ENCODE data around the gene GSTO2. TPM values are rescaled to one million over a fixed set of nuclear protein-coding genes. Genes with fewer than 3 reads are reported as not detected.

The GSTO2 gene
- total and polyA plus RNA-seq, 2 experiments from 2014 or later: 0.37 to 2.5 TPM

DNA sequence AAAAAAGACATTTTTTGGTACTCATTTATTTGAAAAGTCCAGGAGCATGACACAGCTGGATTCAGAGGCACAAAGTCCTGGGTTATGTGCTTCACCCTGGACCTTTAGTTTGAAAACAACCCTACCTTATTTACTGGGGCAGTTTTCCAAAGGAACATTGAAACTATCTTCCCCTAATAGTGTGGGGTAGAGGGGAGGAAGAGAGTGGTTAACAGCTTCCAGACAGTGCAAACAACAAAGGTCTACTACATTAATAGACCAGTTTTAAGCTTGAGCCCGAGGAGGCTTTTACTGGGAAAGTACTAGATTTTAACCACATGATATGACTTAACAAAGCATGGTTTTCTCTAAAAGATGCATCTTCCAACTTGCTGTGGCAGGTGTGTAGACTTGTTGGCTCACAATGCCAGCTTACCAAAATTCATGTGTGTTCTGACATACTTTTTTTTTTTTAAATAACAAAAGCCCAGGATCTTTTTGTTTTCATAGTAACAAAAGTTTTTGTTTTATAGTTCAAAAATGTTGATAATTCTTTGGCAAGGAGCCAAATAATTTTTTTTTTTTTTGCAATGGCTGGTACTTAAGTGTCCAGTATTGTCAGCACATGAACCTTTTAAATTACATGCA, 12.5 kb upstream of the GSTO2 start:
- Histone ChIP-seq H3K9me3 (ENCODE audit: low read depth) (no peaks in the 10 kb centered on the region), H3K9me2 (replicated peaks; ENCODE audit: insufficient read depth) (no peaks in the 10 kb centered on the region), H3K27ac (peak overlapping the region; percentile 97), H3K4me1 (ENCODE audit: insufficient read depth) (peaks cover 52% of the 10 kb centered on the region), H3K4me2 (peak overlapping the region; percentile 88), H3K36me3 (replicated peaks; ENCODE audit: insufficient read depth, low read depth) (no peaks in the 10 kb centered on the region), H2AFZ (no peak overlapping the region), H3K27me3 (no peaks in the 10 kb centered on the region), H3K79me2 (peaks cover 54% of the 10 kb centered on the region), H3K4me3 (peak overlapping the region; percentile 90), H4K20me1 (ENCODE audit: insufficient read depth, poor library complexity, severe bottlenecking) (no peaks in the 10 kb centered on the region)
- no peak for DNase-seq (ENCODE audit: low spot score)
- WGBS (ENCODE audit: low lambda C conversion rate, missing lambda C conversion rate): 8% methylated on average over 1 of the region's 1 CpG
- TF ChIP-seq CTCF (IDR thresholded peaks at IDR 0.05; ENCODE audit: poor library complexity): no peak
- no peak for TF ChIP-seq EZH2phosphoT487 (IDR thresholded peaks at IDR 0.05; ENCODE audit: low read depth, severe bottlenecking, unreplicated experiment)
- TF ChIP-seq EZH2 (IDR thresholded peaks at IDR 0.05; ENCODE audit: borderline replicate concordance): no peak

DNA sequence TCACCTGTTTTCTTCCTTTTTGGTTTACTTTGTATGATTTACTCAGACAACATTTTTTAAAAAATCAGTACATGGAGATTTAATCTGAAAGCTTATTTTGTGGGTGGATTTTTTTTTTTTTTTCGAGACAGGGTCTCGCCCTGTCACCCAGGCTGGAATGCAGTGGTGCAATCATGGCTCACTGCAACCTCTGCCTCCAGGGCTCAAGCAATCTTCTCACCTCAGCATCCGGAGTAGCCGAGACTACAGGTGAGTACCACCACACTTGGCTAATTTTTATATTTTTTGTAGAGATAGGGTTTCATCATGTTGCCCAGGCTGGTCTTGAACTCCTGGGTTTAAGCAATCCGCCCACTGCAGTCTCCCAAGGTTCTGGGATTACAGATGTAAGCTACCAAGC, 11.7 kb upstream of the GSTO2 start:
- Histone ChIP-seq H3K27me3 (no peaks in the 10 kb centered on the region), H3K9me2 (replicated peaks; ENCODE audit: insufficient read depth) (no peaks in the 10 kb centered on the region), H3K36me3 (replicated peaks; ENCODE audit: insufficient read depth, low read depth) (no peaks in the 10 kb centered on the region), H4K20me1 (ENCODE audit: insufficient read depth, poor library complexity, severe bottlenecking) (no peaks in the 10 kb centered on the region), H3K4me1 (ENCODE audit: insufficient read depth) (peaks cover 47% of the 10 kb centered on the region), H3K4me3 (no peak overlapping the region), H3K27ac (no peak overlapping the region), H3K4me2 (peak overlapping the region; percentile 88), H2AFZ (no peak overlapping the region), H3K9me3 (ENCODE audit: low read depth) (no peaks in the 10 kb centered on the region), H3K79me2 (peaks cover 61% of the 10 kb centered on the region)
- TF ChIP-seq CTCF (IDR thresholded peaks at IDR 0.05; ENCODE audit: poor library complexity) (no peak), EZH2 (IDR thresholded peaks at IDR 0.05; ENCODE audit: borderline replicate concordance) (no peak), EZH2phosphoT487 (IDR thresholded peaks at IDR 0.05; ENCODE audit: low read depth, severe bottlenecking, unreplicated experiment) (no peak)
- WGBS (ENCODE audit: low lambda C conversion rate, missing lambda C conversion rate): 69% methylated on average over 5 of the region's 5 CpGs
- no peak for DNase-seq (ENCODE audit: low spot score)

GRCh38 chr10:104258209-104258608, 10.8 kb upstream of the GSTO2 start:
- no peaks in the 10 kb centered on the region for H3K9me2 ChIP-seq (replicated peaks; ENCODE audit: insufficient read depth)

More at GRCh38 chr10:104258209-104258608, 10.8 kb upstream of the GSTO2 start:
- H2AFZ ChIP-seq: no peak overlapping the region
- peaks cover 70% of the 10 kb centered on the region for H3K79me2 ChIP-seq
- 91% methylated on average over 3 of the region's 3 CpGs for WGBS (ENCODE audit: low lambda C conversion rate, missing lambda C conversion rate)
- H3K4me3 ChIP-seq: no peak overlapping the region
- no peaks in the 10 kb centered on the region for H3K9me3 ChIP-seq (ENCODE audit: low read depth)
- TF ChIP-seq EZH2 (IDR thresholded peaks at IDR 0.05; ENCODE audit: borderline replicate concordance) (no peak), EZH2phosphoT487 (IDR thresholded peaks at IDR 0.05; ENCODE audit: low read depth, severe bottlenecking, unreplicated experiment) (no peak), CTCF (IDR thresholded peaks at IDR 0.05; ENCODE audit: poor library complexity) (no peak)
- no peak for DNase-seq (ENCODE audit: low spot score)
- peaks cover 3% of the 10 kb centered on the region for H3K36me3 ChIP-seq (replicated peaks; ENCODE audit: insufficient read depth, low read depth)
- peaks cover 41% of the 10 kb centered on the region for H3K4me1 ChIP-seq (ENCODE audit: insufficient read depth)
- no peak overlapping the region for H3K27ac ChIP-seq
- H4K20me1 ChIP-seq (ENCODE audit: insufficient read depth, poor library complexity, severe bottlenecking): no peaks in the 10 kb centered on the region
- H3K4me2 ChIP-seq: no peak overlapping the region
- no peaks in the 10 kb centered on the region for H3K27me3 ChIP-seq

All from hepatocyte (in vitro differentiated cells).